Cardiac muscle cell (in vitro differentiated cells and primary cell): ENCODE results near the gene CELF5. TPM values are rescaled to one million over a fixed set of nuclear protein-coding genes. Genes with fewer than 3 reads are reported as not detected.
"Not testable (repeated sequence)": the region's sequence is repeated elsewhere in the genome, so short reads cannot be mapped to it uniquely, and the experiment has no call there.

Experiments
- DNase-seq, 2 donors: peaks; one replicate each; pipeline versions ENCODE4 v3.0.0 to v3.0.0-alpha.2; 2010 to 2017; ENCODE audit warnings: low read depth in 1 of 2, low spot score in 1 of 2
- H3K27ac ChIP-seq: fragments of 200-600 bp; sonication (generic); 2 replicates; pipeline ENCODE4 v1.5.1; 2016
- H3K27me3 ChIP-seq: fragments of 200-600 bp; sonication (generic); 2 replicates; pipeline ENCODE4 v1.6.0; 2016; ENCODE audit warnings: control low read depth
- H3K36me3 ChIP-seq: fragments of 200-600 bp; sonication (generic); 2 replicates; pipeline ENCODE4 v1.5.1; 2016; ENCODE audit warnings: control low read depth
- H3K4me1 ChIP-seq: fragments of 200-600 bp; sonication (generic); 2 replicates; pipeline ENCODE4 v1.8.1; 2017; ENCODE audit warnings: low read depth, mild to moderate bottlenecking, mixed run types
- H3K4me3 ChIP-seq: fragments of 200-600 bp; sonication (generic); 2 replicates; pipeline ENCODE4 v1.5.1; 2016; ENCODE audit warnings: mild to moderate bottlenecking
- H3K9me3 ChIP-seq: fragments of 200-600 bp; sonication (generic); 2 replicates; pipeline ENCODE4 v1.5.1; 2017; ENCODE audit warnings: low read depth, mild to moderate bottlenecking, control low read depth
- CTCF ChIP-seq: IDR thresholded peaks from 2 replicates; pipeline ENCODE4 v1.5.1; 2012; ENCODE audit warnings: low read depth, mild to moderate bottlenecking, low read length
- polyA plus RNA-seq: library from polyadenylated mRNA; unstranded; fragments of >200 nt; fragmentation: Nextera tagmentation; extraction: Ambion mirVana; gene quantifications from 2 replicates; pipeline ENCODE4 v1.2.1, GENCODE V29; 2016
- total RNA-seq: library from RNA; depleted of rRNA; stranded (reverse); fragments of >200 nt; gene quantifications from 2 replicates; pipeline ENCODE4 v1.2.3, GENCODE V29; 2016

Gene CELF5
- total and polyA plus RNA-seq, 2 experiments from 2014 or later: 4.5 to 8.4 TPM

GRCh38 chr19:3189702-3190469 lies 34.6 kb upstream of the CELF5 start:
- H3K36me3 ChIP-seq: no peaks in the 10 kb centered on the region
- H3K4me1 ChIP-seq: peaks cover 9% of the 10 kb centered on the region
- TF ChIP-seq CTCF: no peak
- H3K4me3 ChIP-seq: no peak overlapping the region
- H3K9me3 ChIP-seq: no peaks in the 10 kb centered on the region
- no peaks in the 10 kb centered on the region for H3K27me3 ChIP-seq
- H3K27ac ChIP-seq: no peak overlapping the region
- no peak for DNase-seq

GRCh38 chr19:3190470-3190770 lies 34.0 kb upstream of the CELF5 start:
- H3K27ac ChIP-seq: no peak overlapping the region
- TF ChIP-seq CTCF: no peak
- no peaks in the 10 kb centered on the region for H3K27me3 ChIP-seq
- no peaks in the 10 kb centered on the region for H3K36me3 ChIP-seq
- H3K4me3 ChIP-seq: no peak overlapping the region
- H3K4me1 ChIP-seq: peaks cover 9% of the 10 kb centered on the region
- no peaks in the 10 kb centered on the region for H3K9me3 ChIP-seq
- DNase-seq: no peak

GRCh38 chr19:3190921-3191805 lies 33.3 kb upstream of the CELF5 start:
- Histone ChIP-seq H3K27ac (no peak overlapping the region), H3K27me3 (no peaks in the 10 kb centered on the region), H3K4me1 (peaks cover 9% of the 10 kb centered on the region), H3K4me3 (no peak overlapping the region), H3K9me3 (no peaks in the 10 kb centered on the region), H3K36me3 (no peaks in the 10 kb centered on the region)
- DNase-seq: no peak
- TF ChIP-seq CTCF: no peak

GRCh38 chr19:3191806-3192104 lies 32.7 kb upstream of the CELF5 start:
- H3K4me1 ChIP-seq, H3K36me3 ChIP-seq, H3K4me3 ChIP-seq, DNase-seq, H3K9me3 ChIP-seq, H3K27ac ChIP-seq, H3K27me3 ChIP-seq: not testable (repeated sequence)

GRCh38 chr19:3192228-3192635 lies 32.2 kb upstream of the CELF5 start:
- Histone ChIP-seq H3K36me3 (no peaks in the 10 kb centered on the region), H3K27me3 (no peaks in the 10 kb centered on the region), H3K9me3 (no peaks in the 10 kb centered on the region), H3K4me1 (peaks cover 1% of the 10 kb centered on the region), H3K4me3 (no peak overlapping the region), H3K27ac (no peak overlapping the region)
- DNase-seq: no peak
- TF ChIP-seq CTCF: no peak

- H3K4me3 ChIP-seq: no peak overlapping the region
- no peaks in the 10 kb centered on the region for H3K9me3 ChIP-seq
- H3K4me1 ChIP-seq: no peaks in the 10 kb centered on the region
- no peak for DNase-seq
- no peaks in the 10 kb centered on the region for H3K27me3 ChIP-seq
- TF ChIP-seq CTCF: no peak
- no peak overlapping the region for H3K27ac ChIP-seq
- H3K36me3 ChIP-seq: no peaks in the 10 kb centered on the region
Observed at GRCh38 chr19:3192684-3193083, 31.8 kb upstream of the CELF5 start.
